Heart right ventricle (tissue), 16 donors: ENCODE measurements around the gene HOXA13. TPM values are rescaled to one million over a fixed set of nuclear protein-coding genes. Genes with fewer than 3 reads are reported as not detected.

Source experiments
- ATAC-seq, 8 donors: fragments of 200-7000 bp; cut with Tn5 transposase; one replicate each; pipeline ENCODE4 v1.9.1; 2020; ENCODE audit warnings: mild to moderate bottlenecking in 8 of 8, moderate library complexity in 8 of 8, moderate number of reproducible peaks in 1 of 8
- DNase-seq, 2 donors: peaks; one replicate each; pipeline ENCODE4 v3.0.0-alpha.2; 2020
- H3K27ac ChIP-seq, 10 donors: fragments of 200-600 bp; sonication (generic) in 2 of 10; one replicate each; pipeline versions ENCODE4 v1.5.0 to v1.8.0; 2020 to 2022; ENCODE audit warnings: mild to moderate bottlenecking in 3 of 10
- H3K27me3 ChIP-seq, 7 donors: fragments of 200-600 bp; one replicate each; pipeline ENCODE4 v1.8.0; 2021 to 2022; ENCODE audit warnings: mild to moderate bottlenecking in 2 of 7
- H3K36me3 ChIP-seq, 9 donors: fragments of 200-600 bp; sonication (generic) in 1 of 9; one replicate each; pipeline versions ENCODE4 v1.5.0 to v1.8.0; 2020 to 2022; ENCODE audit warnings: mild to moderate bottlenecking in 2 of 9
- H3K4me1 ChIP-seq, 9 donors: fragments of 200-600 bp; sonication (generic) in 1 of 9; one replicate each; pipeline versions ENCODE4 v1.5.0 to v1.8.0; 2020 to 2022; ENCODE audit warnings: mild to moderate bottlenecking in 4 of 9
- H3K4me3 ChIP-seq, 10 donors: fragments of 200-600 bp; sonication (generic) in 2 of 10; one replicate each; pipeline versions ENCODE4 v1.5.0 to v1.8.0; 2020 to 2022; ENCODE audit warnings: mild to moderate bottlenecking in 7 of 10, moderate library complexity in 2 of 10
- H3K9me3 ChIP-seq, 11 donors: fragments of 200-600 bp in 10 of 11; sonication (generic) in 2 of 11; one replicate each; pipeline versions ENCODE4 v1.5.0 to v1.8.0; 2013 to 2022; ENCODE audit warnings: mild to moderate bottlenecking in 2 of 11, control low read depth in 1 of 11, moderate library complexity in 1 of 11
- CTCF ChIP-seq, 9 donors: fragments of 200-600 bp; sonication (generic) in 2 of 9; IDR thresholded peaks; one replicate each; pipeline versions ENCODE4 v1.5.0 to v1.8.0; 2021 to 2022; ENCODE audit warnings: antibody characterized with exemption in 9 of 9, mild to moderate bottlenecking in 5 of 9, moderate library complexity in 1 of 9
- WGBS, 2 donors: extraction: QIAGEN DNeasy Blood & Tissue Kit; methylation state at CpG; one replicate each; pipeline ENCODE4 v1.1.7; 2013; ENCODE audit warnings: inconsistent platforms in 1 of 2; 5-methylcytosine and 5-hydroxymethylcytosine counted together
- intact Hi-C, 10 donors: fragments of 100-400 bp; cut with DNase I; formaldehyde crosslinking; loops; one replicate each; pipeline versions ENCODE4 v1.11.1 to v1.14.2; 2022
- polyA plus RNA-seq, 2 donors: library from polyadenylated mRNA; stranded (reverse); fragments of 200-250 nt; gene quantifications; one replicate each; pipeline ENCODE4 v1.2.3, GENCODE V29; 2013
- total RNA-seq, 10 donors: library from RNA; stranded (reverse); fragmentation: NEBNext Ultra II Directional in 3 of 10; extraction: Animal tissue kit (Norgen Biotek cat#: 25700) in 3 of 10; gene quantifications; one replicate each; pipeline versions ENCODE4 v1.2.1 to v1.2.4, GENCODE V29; 2021 to 2023
- donor health status: Arrhythmogenic right ventricular cardiomyopathy.
- donor health status: ischemic (EF 13 %, LVEDD 7.1; RV severe dilation, severe dysfunction).
- donor health status: healthy with polysubstance abuse.
- donor health status: DM: no; HTN: yes; CAD: no.
- donor health status: DM: no; HTN: no; CAD: no.
- donor health status: ischemic (EF 25% LVEDD 6.9; RV normal size, moderate dysfunction).
- donor health status: ischemic (EF 25% LVEDD 5.7; RV mildly dilated, moderate dysfunction).
- donor health status: healthy.
- donor health status: DM: yes; HTN: yes; CAD: no.
- donor health status: Ischemic cardiomyopathy.
- donor health status: ischemic (EF 35%, LVEDD 5.7; RV mildly dilated, moderate dysfunction).
- donor health status: nonischemic (EF 11% LVEDD 7.7; RV severe dilation, severe dysfunction).
- donor health status: DM: yes; HTN: yes; CAD: no.
- donor health status: PGD.
- donor health status: ischemic (EF 29% LVEDD 5.4; RV normal size, mild dysfunction).
- donor health status: nonischemic (EF 23%, LVEDD 6.1; RV moderate dilation, normal function).

The HOXA13 gene
- total and polyA plus RNA-seq, 12 donors: not detected

DNA sequence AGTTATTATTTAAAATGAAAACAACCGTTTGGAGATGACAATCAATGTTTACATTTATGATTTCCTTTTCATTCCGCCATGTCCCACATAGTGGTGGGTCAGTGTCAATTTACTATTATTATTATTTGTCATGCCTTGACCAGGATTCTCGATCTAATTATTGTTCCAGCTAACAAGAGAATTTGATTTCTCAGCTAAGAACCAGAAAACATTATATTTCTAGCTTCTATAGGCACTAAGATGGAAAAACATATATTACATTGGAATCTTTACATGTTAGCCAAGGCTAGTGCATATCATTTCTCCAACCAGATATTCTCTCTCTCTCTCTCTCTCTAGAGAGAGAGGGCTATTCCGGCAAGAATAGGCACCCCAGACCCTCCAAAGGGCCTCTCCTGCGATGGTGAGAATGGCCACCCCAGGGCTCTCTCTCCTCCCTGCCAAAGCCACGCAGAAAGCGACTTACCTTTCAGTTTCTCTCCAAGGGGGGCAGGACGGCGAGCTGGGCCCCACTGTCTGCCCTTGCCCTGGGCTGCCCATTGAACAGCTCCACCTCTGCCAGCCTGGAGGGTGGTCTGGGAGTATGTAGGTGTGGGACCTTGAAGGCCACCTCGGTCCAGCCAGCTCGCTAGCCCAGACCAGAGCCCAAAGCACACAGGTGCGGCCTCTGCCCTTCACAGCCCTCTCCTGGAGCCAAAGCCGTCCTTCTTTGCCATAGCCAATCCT, 49.9 kb downstream of the HOXA13 start:
- DNase-seq: no peak
- peak in 1 of 8 donors; percentile 26 for ATAC-seq

GRCh38 chr7:27148756-27149641, 50.9 kb downstream of the HOXA13 start:
- peaks cover 0 to 60% (median 38%) of the 10 kb centered on the region in 9 donors for H3K4me1 ChIP-seq
- H3K27me3 ChIP-seq: peaks cover 64 to 100% (median 100%) of the 10 kb centered on the region in 7 donors
- H3K9me3 ChIP-seq: no peaks in the 10 kb centered on the region
- H3K4me3 ChIP-seq: no peak overlapping the region
- ATAC-seq (no peak), DNase-seq (no peak)
- TF ChIP-seq CTCF (IDR thresholded peaks at IDR 0.05): no peak
- no peaks in the 10 kb centered on the region for H3K36me3 ChIP-seq
- no peak overlapping the region for H3K27ac ChIP-seq
- intact Hi-C loops: no loop called here
- 23 to 25% methylated on average over 30 of the region's 30 CpGs for WGBS, 2 donors

More for the DNA sequence above, 49.9 kb downstream of the HOXA13 start:
- peaks cover 0 to 56% (median 36%) of the 10 kb centered on the region in 9 donors for H3K4me1 ChIP-seq
- no peaks in the 10 kb centered on the region for H3K9me3 ChIP-seq
- intact Hi-C loops: loop anchor here in 4 of 10 donors (10.0 kb wide), 4 partner anchors 295 to 1295 kb away; no protein-coding TSS in a partner anchor
- TF ChIP-seq CTCF (IDR thresholded peaks at IDR 0.05): no peak
- WGBS, 2 donors: 29 to 31% methylated on average over 13 of the region's 13 CpGs
- H3K27ac ChIP-seq: no peak overlapping the region
- H3K27me3 ChIP-seq: peaks cover 64 to 100% (median 100%) of the 10 kb centered on the region in 7 donors
- peak overlapping the region in 4 of 10 donors; percentile 16 to 47 (median 28) for H3K4me3 ChIP-seq
- no peaks in the 10 kb centered on the region for H3K36me3 ChIP-seq

GRCh38 chr7:27148031-27148755, 51.7 kb downstream of the HOXA13 start:
- no peak overlapping the region for H3K27ac ChIP-seq
- ATAC-seq (no peak), DNase-seq (no peak)
- peaks cover 0 to 68% (median 43%) of the 10 kb centered on the region in 9 donors for H3K4me1 ChIP-seq
- intact Hi-C loops: no loop called here
- WGBS, 2 donors: 10% methylated on average over 28 of the region's 28 CpGs
- H3K36me3 ChIP-seq: no peaks in the 10 kb centered on the region
- H3K27me3 ChIP-seq: peaks cover 64 to 100% (median 100%) of the 10 kb centered on the region in 7 donors
- no peaks in the 10 kb centered on the region for H3K9me3 ChIP-seq
- H3K4me3 ChIP-seq: peak overlapping the region in 7 of 10 donors; percentile 8 to 37 (median 31)
- no peak for TF ChIP-seq CTCF (IDR thresholded peaks at IDR 0.05)
